Ishikawa (cell line): ENCODE data around the gene KIAA0586.

Experiments
- CEBPB ChIP-seq: IDR thresholded peaks from 2 replicates; pipeline ENCODE4 v1.6.1; 2012
- CREB1 ChIP-seq: IDR thresholded peaks from 2 replicates; pipeline ENCODE4 v1.6.1; 2012; ENCODE audit warnings: low read depth
- EGR1 ChIP-seq: IDR thresholded peaks from 2 replicates; pipeline ENCODE4 v1.6.1; 2012
- EP300 ChIP-seq: IDR thresholded peaks from 2 replicates; pipeline ENCODE4 v1.6.1; 2012; ENCODE audit warnings: borderline replicate concordance
- FOXM1 ChIP-seq: IDR thresholded peaks from 2 replicates; pipeline ENCODE4 v1.6.1; 2012; ENCODE audit warnings: low read depth, borderline replicate concordance
- NFIC ChIP-seq: IDR thresholded peaks from 2 replicates; pipeline ENCODE4 v1.6.1; 2012
- RAD21 ChIP-seq: IDR thresholded peaks from 2 replicates; pipeline ENCODE4 v1.6.1; 2012; ENCODE audit warnings: low read depth
- TAF1 ChIP-seq: IDR thresholded peaks from 2 replicates; pipeline ENCODE4 v1.6.1; 2012; ENCODE audit warnings: low read depth, mild to moderate bottlenecking
- TCF12 ChIP-seq: IDR thresholded peaks from 2 replicates; pipeline ENCODE4 v1.6.1; 2012; ENCODE audit warnings: low read depth
- TEAD4 ChIP-seq: IDR thresholded peaks from 2 replicates; pipeline ENCODE4 v1.6.1; 2012
- YY1 ChIP-seq: IDR thresholded peaks from 2 replicates; pipeline ENCODE4 v1.6.1; 2012; ENCODE audit warnings: low read depth
- ZBTB7A ChIP-seq: IDR thresholded peaks from 2 replicates; pipeline ENCODE4 v1.6.1; 2012; ENCODE audit warnings: low read depth
- TF ChIP-seq, protein P1 (sequence below): IDR thresholded peaks from 2 replicates; pipeline ENCODE4 v1.6.1; 2012
- TF ChIP-seq, protein P2 (sequence below): IDR thresholded peaks from 2 replicates; pipeline ENCODE4 v1.6.1; 2012; ENCODE audit warnings: low read depth, mild to moderate bottlenecking
- TF ChIP-seq, protein P3 (sequence below): IDR thresholded peaks from 2 replicates; pipeline ENCODE4 v1.6.1; 2012

The KIAA0586 gene

DNA sequence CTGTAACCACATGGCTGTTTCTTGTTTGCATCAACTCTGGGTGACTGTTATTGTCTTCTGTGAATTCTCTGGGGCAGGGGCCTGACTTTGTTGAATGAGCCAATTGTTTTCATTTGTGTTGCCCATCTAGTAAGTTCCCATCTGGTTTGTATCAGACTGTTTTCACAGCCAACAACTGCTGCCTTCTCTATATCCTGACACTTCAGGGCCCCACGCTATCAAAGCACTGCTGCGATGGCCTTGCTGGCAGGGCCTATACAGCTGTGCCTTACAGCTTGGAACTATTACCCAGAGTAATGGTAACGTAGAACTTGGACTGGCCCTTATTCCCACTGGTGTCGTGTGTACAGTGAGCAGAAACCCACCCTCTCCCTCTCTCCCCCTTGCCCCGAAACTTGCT lies 105.9 kb downstream of the KIAA0586 start:
- no peak for TF ChIP-seq YY1
- no peak for TF ChIP-seq ZBTB7A
- TF ChIP-seq CEBPB, result no peak

DNA sequence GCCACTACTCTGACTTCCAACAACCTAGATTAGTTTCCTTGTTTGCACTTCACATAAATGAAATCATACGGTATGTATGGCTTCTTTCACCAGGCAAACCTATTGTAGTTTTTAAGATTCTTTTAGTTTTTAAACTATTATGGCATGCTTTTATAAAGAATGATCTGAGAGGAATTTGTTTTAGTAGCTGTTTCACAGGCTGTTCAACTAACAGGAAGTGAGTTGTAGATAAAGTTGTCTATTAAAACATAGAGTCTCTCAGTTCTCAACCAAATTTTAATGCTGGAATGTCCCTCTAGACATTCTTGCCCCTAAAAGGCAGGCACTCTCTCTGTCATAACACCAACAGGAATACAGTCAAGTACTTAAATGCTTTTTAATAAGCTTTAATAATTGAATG lies 107.5 kb downstream of the KIAA0586 start:
- no peak for TF ChIP-seq FOXM1
- TF ChIP-seq, protein P1, sequence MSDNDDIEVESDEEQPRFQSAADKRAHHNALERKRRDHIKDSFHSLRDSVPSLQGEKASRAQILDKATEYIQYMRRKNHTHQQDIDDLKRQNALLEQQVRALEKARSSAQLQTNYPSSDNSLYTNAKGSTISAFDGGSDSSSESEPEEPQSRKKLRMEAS, result no peak

DNA sequence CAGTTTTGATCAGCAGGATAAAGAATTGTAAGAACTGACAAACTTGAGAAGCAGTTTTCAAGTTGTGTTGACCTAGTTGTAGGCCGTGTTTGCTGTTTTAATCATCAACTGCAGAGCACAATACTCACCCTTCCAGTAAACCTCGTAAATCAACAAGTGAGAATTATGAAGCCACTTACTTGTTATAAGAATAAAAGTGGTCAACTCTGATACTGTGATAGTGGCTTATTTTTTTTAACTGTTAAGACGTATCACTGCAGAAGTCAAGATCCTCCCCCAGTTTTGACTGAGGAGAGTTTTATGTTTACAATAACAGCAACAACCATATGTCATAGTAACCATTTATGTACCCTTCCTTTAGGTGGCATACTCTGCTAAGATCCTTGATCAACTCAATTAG lies 109.5 kb downstream of the KIAA0586 start:
- TF ChIP-seq, protein P2, sequence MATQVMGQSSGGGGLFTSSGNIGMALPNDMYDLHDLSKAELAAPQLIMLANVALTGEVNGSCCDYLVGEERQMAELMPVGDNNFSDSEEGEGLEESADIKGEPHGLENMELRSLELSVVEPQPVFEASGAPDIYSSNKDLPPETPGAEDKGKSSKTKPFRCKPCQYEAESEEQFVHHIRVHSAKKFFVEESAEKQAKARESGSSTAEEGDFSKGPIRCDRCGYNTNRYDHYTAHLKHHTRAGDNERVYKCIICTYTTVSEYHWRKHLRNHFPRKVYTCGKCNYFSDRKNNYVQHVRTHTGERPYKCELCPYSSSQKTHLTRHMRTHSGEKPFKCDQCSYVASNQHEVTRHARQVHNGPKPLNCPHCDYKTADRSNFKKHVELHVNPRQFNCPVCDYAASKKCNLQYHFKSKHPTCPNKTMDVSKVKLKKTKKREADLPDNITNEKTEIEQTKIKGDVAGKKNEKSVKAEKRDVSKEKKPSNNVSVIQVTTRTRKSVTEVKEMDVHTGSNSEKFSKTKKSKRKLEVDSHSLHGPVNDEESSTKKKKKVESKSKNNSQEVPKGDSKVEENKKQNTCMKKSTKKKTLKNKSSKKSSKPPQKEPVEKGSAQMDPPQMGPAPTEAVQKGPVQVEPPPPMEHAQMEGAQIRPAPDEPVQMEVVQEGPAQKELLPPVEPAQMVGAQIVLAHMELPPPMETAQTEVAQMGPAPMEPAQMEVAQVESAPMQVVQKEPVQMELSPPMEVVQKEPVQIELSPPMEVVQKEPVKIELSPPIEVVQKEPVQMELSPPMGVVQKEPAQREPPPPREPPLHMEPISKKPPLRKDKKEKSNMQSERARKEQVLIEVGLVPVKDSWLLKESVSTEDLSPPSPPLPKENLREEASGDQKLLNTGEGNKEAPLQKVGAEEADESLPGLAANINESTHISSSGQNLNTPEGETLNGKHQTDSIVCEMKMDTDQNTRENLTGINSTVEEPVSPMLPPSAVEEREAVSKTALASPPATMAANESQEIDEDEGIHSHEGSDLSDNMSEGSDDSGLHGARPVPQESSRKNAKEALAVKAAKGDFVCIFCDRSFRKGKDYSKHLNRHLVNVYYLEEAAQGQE, result no peak
- TF ChIP-seq, protein P1, result no peak
- TF ChIP-seq TEAD4, result no peak
- no peak for TF ChIP-seq TAF1
- TF ChIP-seq TCF12, result no peak
- TF ChIP-seq YY1, result no peak
- no peak for TF ChIP-seq NFIC
- TF ChIP-seq, protein P3, sequence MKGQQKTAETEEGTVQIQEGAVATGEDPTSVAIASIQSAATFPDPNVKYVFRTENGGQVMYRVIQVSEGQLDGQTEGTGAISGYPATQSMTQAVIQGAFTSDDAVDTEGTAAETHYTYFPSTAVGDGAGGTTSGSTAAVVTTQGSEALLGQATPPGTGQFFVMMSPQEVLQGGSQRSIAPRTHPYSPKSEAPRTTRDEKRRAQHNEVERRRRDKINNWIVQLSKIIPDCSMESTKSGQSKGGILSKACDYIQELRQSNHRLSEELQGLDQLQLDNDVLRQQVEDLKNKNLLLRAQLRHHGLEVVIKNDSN, result no peak
- no peak for TF ChIP-seq CEBPB
- no peak for TF ChIP-seq EGR1
- no peak for TF ChIP-seq CREB1
- TF ChIP-seq EP300, result no peak
- TF ChIP-seq ZBTB7A, result no peak
- TF ChIP-seq RAD21, result no peak
- TF ChIP-seq FOXM1, result no peak

DNA sequence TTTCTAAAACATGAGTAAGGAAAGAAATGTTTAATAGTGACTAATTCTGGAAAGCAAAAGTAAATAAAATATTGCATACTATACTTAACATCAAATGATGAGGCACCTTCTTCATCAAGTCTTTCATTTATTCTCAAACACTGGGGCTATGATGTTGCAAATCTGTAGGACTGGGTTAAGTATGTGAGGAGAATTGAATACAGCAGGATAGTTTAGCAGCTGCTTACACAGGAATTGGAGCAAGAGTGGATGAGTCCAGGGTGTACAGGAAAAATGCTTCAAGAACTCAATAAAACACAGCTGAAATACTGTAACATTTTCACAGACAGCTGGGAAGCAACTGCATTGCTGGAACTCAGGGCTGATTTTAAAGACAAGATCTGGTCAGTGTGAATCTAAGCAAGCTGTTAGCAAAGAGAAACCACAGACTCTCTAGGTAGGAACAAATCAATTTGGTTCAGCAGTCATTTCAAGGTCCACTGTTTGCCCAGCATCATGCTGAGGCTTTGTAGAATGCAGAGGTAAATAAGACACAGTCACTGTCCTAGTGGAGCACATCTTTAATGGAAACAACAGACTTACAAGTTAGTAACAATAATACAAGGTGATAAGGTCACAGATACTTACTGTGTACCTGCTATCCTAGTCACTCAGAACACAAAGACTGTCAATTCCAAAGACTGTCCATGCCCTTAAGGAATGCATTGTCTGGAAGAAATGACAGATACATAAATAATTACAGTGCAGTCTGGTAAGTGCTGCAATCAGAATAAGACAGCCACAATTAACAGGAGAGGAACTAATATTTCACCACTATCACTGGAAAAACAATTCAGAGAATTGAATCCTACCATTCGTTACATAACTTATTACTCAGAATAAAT lies 113.5 kb downstream of the KIAA0586 start:
- TF ChIP-seq TEAD4 (no peak), NFIC (no peak), TAF1 (no peak), CREB1 (no peak), YY1 (no peak), FOXM1 (no peak), ZBTB7A (no peak), RAD21 (no peak)
- TF ChIP-seq, protein P1, result no peak
- TF ChIP-seq, protein P3, result no peak

DNA sequence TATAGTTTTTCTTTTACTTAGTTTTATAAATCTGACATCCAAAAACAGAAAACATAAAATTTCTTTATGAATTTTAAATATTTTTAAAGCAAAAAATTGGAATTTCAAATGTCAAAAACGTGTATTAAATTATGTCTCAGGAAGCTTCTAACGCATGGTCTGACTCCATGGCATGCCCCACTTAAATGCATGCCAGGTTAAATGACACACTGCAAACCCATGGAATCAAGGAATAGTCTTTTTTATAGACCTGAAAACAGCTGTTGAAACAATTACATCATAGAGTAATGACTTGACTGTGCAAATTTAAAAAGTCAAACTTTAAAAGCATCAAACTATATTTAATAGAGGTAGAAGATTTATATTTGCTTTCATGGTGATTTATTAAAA lies 114.1 kb downstream of the KIAA0586 start:
- TF ChIP-seq RAD21 (no peak), NFIC (no peak), FOXM1 (no peak), ZBTB7A (no peak), EGR1 (no peak)
- TF ChIP-seq, protein P1, result no peak
- TF ChIP-seq, protein P2, result no peak

DNA sequence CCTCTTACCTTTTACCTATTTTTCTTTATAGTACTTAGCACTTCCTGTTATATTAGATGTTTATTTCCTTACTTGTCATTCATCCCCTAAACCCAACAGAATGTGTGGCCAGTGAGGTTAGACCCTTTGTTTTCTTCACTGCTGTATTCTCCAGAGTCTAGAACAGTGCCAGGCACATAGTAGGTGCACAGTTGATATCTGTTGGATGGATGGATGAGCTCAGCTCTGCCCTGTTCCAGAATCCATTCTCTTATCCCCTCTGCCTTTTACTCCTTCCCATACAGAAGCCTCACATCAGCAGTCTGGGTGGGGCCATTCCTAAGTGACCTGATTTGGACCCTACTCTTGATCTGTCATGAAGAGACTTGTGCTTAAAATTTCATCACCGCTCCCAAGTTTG lies 115.7 kb downstream of the KIAA0586 start:
- TF ChIP-seq NFIC (no peak), CREB1 (no peak)
